Body of pancreas (tissue), 4 donors: ENCODE measurements around the gene N4BP2L2.

Source experiments
- CTCF ChIP-seq, 7 experiments: fragments of 450-650 bp in 4 of 7; fragments of 200-600 bp in 3 of 7; sonication (generic) in 3 of 7; IDR thresholded peaks; one replicate each; pipeline ENCODE4 v1.5.1; 2016 to 2019; ENCODE audit warnings: antibody characterized with exemption in 7 of 7
- POLR2A ChIP-seq, 3 donors: fragments of 450-650 bp; IDR thresholded peaks; one replicate each; pipeline ENCODE4 v1.6.1; 2016; ENCODE audit warnings: antibody characterized with exemption in 3 of 3, mild to moderate bottlenecking in 2 of 3

GRCh38 chr13:32515246-32515645, 23.3 kb downstream of the N4BP2L2 start:
- TF ChIP-seq CTCF (IDR thresholded peaks at IDR 0.05) (no peak), POLR2A (IDR thresholded peaks at IDR 0.05) (no peak)
